Measurements from ENCODE around the gene ADM2. TPM values are rescaled to one million over a fixed set of nuclear protein-coding genes. Genes with fewer than 3 reads are reported as not detected.
A peak's percentile ranks its signal among the peaks of the same experiment; 100 is the strongest.

ADM2 gene
- total RNA-seq, 3 donors from 2014 or later (not counting 1 experiment from before 2014, with no cell fraction given), result 0.26 to 2.5 (median 1.5) TPM

DNA sequence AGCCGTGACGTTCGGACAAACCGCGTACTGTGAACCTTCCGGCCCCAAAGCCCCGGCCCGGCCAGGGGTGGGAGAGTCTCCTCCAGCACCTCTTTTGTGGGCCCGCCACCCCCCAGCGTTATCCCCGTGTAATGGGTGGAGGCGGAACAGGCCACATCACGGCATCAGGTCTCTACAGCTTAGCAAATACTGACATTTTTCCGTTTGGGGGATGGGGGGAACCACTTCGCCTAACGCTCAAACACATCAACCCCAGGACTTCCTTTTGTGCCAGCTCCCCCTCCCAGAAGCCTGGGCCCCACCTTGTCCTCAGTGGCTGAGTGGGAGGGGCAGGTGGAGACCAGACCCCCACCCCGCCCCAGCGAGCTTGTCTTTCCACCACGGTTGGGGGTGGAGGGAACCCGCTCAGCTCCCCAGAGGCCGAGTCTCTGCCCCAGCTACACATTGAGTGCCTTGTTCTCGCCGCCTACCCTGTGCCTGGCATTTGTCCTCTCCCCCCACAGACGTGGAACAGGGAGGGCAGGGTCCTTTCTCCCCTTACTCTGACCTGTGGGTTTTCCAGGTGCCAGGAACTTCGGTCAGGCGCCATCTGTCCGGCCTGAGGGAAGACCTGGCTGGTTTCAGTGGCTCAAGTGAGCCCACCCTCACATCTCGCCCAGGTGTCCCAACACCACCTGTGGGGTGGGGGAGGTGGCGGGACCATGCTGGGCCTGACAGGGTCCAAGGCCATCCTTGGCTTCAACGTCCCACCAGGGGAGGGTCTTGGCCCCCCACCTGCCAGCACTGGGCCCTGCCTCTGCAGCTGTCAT lies 36.1 kb upstream of the ADM2 start:
- Histone ChIP-seq H3K4me3 (ENCODE audit: low read length) (no peak overlapping the region), H3K4me1 (ENCODE audit: control insufficient read depth, insufficient read depth, low read length) (peaks cover 68% of the 10 kb centered on the region), H3K9me3 (ENCODE audit: control insufficient read depth, insufficient read depth, low read length) (no peaks in the 10 kb centered on the region), H3K27me3 (ENCODE audit: control insufficient read depth, insufficient read depth, low read length) (no peaks in the 10 kb centered on the region), H3K36me3 (ENCODE audit: control insufficient read depth, insufficient read depth, low read length) (peaks cover 43% of the 10 kb centered on the region), H3K27ac (ENCODE audit: low read length) (peak overlapping the region; percentile 91)
- WGBS (ENCODE audit: insufficient coverage), result 32% methylated on average over 29 of the region's 30 CpGs
- peaks cover 7% of the 10 kb centered on the region for H3K36me3 Mint-ChIP-seq
- peak; percentile 61 to 71 (median 63) for ATAC-seq
- H3K27ac Mint-ChIP-seq, result peak overlapping the region; percentile 85 to 90
- H3K27me3 Mint-ChIP-seq (ENCODE audit: low read depth in 2 of 2), result no peaks in the 10 kb centered on the region
- peaks cover 41 to 54% of the 10 kb centered on the region in 2 donors for H3K4me1 Mint-ChIP-seq
- TF ChIP-seq, protein P1, sequence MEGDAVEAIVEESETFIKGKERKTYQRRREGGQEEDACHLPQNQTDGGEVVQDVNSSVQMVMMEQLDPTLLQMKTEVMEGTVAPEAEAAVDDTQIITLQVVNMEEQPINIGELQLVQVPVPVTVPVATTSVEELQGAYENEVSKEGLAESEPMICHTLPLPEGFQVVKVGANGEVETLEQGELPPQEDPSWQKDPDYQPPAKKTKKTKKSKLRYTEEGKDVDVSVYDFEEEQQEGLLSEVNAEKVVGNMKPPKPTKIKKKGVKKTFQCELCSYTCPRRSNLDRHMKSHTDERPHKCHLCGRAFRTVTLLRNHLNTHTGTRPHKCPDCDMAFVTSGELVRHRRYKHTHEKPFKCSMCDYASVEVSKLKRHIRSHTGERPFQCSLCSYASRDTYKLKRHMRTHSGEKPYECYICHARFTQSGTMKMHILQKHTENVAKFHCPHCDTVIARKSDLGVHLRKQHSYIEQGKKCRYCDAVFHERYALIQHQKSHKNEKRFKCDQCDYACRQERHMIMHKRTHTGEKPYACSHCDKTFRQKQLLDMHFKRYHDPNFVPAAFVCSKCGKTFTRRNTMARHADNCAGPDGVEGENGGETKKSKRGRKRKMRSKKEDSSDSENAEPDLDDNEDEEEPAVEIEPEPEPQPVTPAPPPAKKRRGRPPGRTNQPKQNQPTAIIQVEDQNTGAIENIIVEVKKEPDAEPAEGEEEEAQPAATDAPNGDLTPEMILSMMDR (IDR thresholded peaks at IDR 0.05), result no peak
- intact Hi-C loops (cut with micrococcal nuclease), result no loop called here
- DNase-seq, result peak; percentile 43 to 68
- no peaks in the 10 kb centered on the region for H3K9me3 Mint-ChIP-seq
- H3K4me3 Mint-ChIP-seq, result peak overlapping the region; percentile 71

DNA sequence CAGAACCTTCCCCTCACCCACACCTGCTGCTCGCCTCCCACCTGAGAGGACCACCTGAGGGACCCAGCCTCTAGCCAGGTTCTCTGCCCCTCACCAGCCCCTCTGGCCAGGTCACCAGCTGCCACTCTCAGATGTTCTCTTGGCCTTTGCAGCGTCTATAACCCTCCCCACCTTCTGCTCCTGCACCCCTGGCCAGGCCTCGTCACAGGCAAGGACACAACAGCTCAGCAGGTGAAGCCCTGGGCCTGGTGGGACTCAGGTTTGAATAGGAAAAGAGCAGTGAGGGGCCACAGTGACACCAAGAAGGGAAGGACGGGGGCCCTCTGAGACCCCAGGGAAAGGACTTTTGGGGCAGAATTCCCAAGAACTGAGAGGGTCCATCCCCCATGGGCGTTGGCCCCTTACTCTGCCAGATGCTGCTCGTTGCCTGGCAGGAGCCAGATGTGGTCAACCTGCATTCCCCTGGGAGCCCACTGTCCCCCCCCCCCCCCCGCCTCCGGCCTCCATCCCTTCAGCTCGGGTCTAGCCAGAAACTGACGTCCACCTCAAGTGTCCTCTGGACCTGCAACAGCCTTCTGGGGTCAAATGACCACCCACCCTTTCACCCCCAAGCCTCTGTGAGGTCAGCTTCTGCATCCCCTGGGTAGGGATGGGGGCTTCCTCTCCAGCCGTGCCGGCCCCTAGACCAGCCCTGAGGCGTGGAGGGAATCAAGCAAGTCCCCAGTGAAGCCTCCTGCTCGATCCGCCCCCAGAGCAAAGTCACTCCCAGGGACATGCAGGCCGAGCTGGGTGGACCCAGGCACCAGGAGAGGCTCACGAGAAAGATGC lies 35.2 kb upstream of the ADM2 start:
- H3K4me3 Mint-ChIP-seq, result peak overlapping the region; percentile 71
- WGBS (ENCODE audit: insufficient coverage), result 89% methylated on average over 15 of the region's 17 CpGs
- H3K4me1 Mint-ChIP-seq, result peaks cover 43 to 54% of the 10 kb centered on the region in 2 donors
- peaks cover 10% of the 10 kb centered on the region for H3K36me3 Mint-ChIP-seq
- no peaks in the 10 kb centered on the region for H3K27me3 Mint-ChIP-seq (ENCODE audit: low read depth in 2 of 2)
- DNase-seq (no peak), ATAC-seq (no peak)
- TF ChIP-seq, protein P1 (IDR thresholded peaks at IDR 0.05), result no peak
- intact Hi-C loops (cut with micrococcal nuclease), result no loop called here
- no peaks in the 10 kb centered on the region for H3K27me3 ChIP-seq (ENCODE audit: control insufficient read depth, insufficient read depth, low read length)
- no peaks in the 10 kb centered on the region for H3K9me3 ChIP-seq (ENCODE audit: control insufficient read depth, insufficient read depth, low read length)
- peak overlapping the region; percentile 85 to 90 for H3K27ac Mint-ChIP-seq
- H3K36me3 ChIP-seq (ENCODE audit: control insufficient read depth, insufficient read depth, low read length), result peaks cover 41% of the 10 kb centered on the region
- H3K4me3 ChIP-seq (ENCODE audit: low read length), result no peak overlapping the region
- peak overlapping the region; percentile 91 for H3K27ac ChIP-seq (ENCODE audit: low read length)
- H3K4me1 ChIP-seq (ENCODE audit: control insufficient read depth, insufficient read depth, low read length), result peaks cover 68% of the 10 kb centered on the region
- no peaks in the 10 kb centered on the region for H3K9me3 Mint-ChIP-seq

DNA sequence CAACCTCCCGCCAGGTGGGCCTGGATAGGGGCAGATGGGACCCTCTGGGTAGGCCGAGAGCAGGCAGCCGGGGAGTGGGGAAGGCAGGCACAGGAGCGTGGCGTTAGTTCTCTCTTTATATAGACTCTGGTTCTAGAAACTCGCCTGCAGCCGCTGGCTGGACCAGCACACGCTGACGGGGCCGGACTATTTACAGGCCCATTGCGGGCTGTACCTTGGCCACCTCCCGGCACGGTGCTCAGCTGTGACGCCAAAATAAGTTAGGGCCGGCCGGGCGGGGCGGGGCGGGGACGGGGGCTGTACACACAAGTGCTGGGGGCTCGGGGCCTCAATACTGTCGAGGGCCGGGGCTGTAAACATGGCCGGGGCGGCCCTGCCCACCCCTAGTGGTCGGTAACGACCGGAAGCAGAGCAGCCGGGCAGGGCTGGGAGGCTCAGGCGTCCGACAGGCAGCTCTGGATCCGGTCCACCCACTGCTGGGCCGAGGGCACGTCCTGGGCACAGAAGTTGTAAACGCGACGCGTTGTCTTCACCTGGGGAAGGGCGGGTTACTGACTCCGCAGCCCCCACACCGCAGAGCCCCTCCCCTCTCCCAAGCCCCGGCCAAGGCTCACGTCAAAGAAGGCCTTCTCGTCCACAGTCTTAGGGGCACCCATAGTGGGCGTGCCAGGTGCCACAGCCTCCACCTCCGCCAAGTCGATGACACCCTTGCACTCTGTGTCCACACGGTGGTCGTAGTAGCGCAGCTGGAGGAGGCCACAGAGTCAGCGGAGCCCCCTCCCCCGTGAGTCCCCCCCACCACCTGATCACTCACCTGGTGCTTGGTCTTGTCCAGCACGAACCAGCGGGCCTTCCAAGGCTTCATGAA lies 34.4 kb upstream of the ADM2 start:
- 93% methylated on average over 54 of the region's 54 CpGs for WGBS (ENCODE audit: insufficient coverage)
- no peak overlapping the region for H3K4me3 ChIP-seq (ENCODE audit: low read length)
- no peaks in the 10 kb centered on the region for H3K9me3 ChIP-seq (ENCODE audit: control insufficient read depth, insufficient read depth, low read length)
- Mint-ChIP-seq H3K4me1 (peaks cover 49 to 50% of the 10 kb centered on the region in 2 donors), H3K27ac (peak overlapping the region; percentile 87 to 90), H3K9me3 (no peaks in the 10 kb centered on the region), H3K36me3 (peaks cover 17% of the 10 kb centered on the region), H3K4me3 (no peak overlapping the region), H3K27me3 (ENCODE audit: low read depth in 2 of 2) (no peaks in the 10 kb centered on the region)
- no peaks in the 10 kb centered on the region for H3K27me3 ChIP-seq (ENCODE audit: control insufficient read depth, insufficient read depth, low read length)
- H3K36me3 ChIP-seq (ENCODE audit: control insufficient read depth, insufficient read depth, low read length), result peaks cover 40% of the 10 kb centered on the region
- intact Hi-C loops (cut with micrococcal nuclease), result no loop called here
- H3K4me1 ChIP-seq (ENCODE audit: control insufficient read depth, insufficient read depth, low read length), result peaks cover 68% of the 10 kb centered on the region
- peak overlapping the region; percentile 58 for H3K27ac ChIP-seq (ENCODE audit: low read length)
- no peak for DNase-seq
- TF ChIP-seq, protein P1 (IDR thresholded peaks at IDR 0.05), result no peak
- no peak for ATAC-seq
